KG1 (cell line): Measurements from ENCODE around the gene CCDC107.
"Not testable (repeated sequence)": the region's sequence is repeated elsewhere in the genome, so short reads cannot be mapped to it uniquely, and the experiment has no call there.

Experiments
- DNase-seq: peaks from one replicate; lab custom pipeline; 2025; lab: John Stamatoyannopoulos, UW

The CCDC107 gene

GRCh38 chr9:35637427-35637955 is 20.6 kb upstream of the CCDC107 start:
- not testable (repeated sequence) for DNase-seq

DNA sequence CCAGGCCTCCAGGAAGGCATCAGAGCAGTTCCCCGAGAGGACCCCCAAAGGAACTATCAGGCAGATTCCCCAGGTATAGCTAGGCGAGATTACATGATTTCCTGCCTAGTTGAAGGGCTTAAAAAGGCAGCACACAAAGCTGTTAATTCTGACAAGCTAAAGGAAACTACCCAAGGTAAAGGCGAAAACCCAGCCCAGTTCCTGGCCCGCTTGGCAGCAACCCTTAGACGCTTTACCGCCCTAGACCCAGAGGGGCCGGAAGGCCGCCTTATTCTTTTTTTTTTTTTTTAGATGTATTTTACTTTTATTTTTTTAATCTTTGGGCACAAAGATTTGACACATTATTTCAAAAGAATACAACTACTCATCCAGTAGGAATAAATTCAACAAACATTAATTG is 19.3 kb upstream of the CCDC107 start:
- not testable (repeated sequence) for DNase-seq

- not testable (repeated sequence) for DNase-seq
Measured at GRCh38 chr9:35639225-35639624, 18.9 kb upstream of the CCDC107 start.

DNA sequence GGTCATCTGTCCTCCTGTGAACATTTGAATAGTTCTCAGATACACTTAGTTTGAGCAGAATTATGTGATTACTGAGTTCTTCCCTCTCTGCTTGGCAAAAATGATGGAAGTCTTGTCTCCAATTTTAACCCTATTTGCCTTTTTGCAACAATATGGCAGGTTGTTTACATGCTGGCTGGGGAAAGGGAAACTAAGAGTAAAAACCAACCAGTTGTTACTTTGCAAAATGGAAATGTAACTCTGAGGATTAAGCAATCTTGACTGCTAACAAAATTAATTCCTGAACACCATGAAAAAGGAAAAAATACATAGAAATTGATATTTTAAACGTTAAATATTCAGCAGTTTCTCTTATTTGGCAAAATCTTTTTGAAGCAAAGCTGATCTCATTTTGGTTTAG is 18.5 kb upstream of the CCDC107 start:
- DNase-seq: no peak

GRCh38 chr9:35640431-35640830 is 17.7 kb upstream of the CCDC107 start:
- DNase-seq: not testable (repeated sequence)

DNA sequence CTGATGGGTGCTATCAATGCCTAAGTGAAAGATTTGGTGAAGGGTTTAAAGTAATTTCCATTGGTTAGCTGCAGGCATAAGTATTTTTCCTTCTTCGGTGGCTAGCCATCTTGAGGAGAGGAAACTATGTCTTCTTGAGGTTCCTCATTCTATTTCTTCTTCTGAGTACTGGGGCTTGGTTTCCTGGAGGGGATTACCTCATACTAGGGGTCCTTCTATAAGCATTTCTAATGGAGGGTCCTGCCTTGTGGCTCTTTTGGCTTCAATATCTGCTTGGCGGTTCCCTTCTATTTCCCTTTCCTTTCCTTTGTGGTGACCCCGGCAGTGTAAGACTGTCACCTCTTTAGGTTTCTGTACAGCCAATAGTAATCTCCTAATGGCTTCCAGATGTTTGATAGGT is 16.6 kb upstream of the CCDC107 start:
- DNase-seq: not testable (repeated sequence)

DNA sequence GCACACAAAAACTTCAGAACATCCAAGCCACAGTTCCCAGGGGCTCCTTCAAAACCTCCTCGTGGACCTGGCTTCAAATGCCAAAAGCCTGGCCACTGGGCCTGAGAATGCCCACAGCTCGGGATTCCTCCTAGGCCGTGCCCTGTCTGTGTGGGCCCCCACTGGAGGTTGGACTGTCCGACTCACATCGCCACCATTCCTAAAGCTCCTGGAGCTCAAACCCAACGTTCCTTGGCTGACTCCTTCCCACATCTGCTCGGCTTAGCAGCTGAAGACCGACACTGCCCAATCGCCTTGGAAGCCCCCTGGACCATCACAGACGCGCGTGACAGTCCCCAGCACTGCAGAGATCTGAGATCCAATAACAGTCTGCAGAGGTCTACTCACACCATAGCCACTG is 15.0 kb upstream of the CCDC107 start:
- no peak for DNase-seq

GRCh38 chr9:35645736-35646135 is 12.4 kb upstream of the CCDC107 start:
- DNase-seq: not testable (repeated sequence)

DNA sequence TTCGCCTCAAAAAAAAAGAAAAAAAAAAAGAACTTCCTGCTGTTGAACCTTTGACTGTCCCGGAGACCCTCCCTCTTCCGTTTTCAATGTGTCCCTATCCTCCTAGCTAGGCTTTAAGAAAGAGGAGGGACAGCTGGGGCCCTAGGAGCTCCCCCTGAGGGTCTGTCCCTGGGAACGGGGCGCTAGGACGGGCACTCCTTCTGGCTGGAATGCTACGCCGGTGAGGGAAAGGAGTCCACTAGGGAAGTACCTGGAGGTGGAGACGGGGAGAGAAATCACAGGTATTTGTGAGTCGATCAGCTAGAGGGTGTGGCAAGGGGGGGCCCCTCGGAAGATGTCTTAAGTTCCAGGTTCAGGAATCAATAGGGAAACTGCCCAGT is 11.9 kb upstream of the CCDC107 start:
- DNase-seq: peak; percentile 40

DNA sequence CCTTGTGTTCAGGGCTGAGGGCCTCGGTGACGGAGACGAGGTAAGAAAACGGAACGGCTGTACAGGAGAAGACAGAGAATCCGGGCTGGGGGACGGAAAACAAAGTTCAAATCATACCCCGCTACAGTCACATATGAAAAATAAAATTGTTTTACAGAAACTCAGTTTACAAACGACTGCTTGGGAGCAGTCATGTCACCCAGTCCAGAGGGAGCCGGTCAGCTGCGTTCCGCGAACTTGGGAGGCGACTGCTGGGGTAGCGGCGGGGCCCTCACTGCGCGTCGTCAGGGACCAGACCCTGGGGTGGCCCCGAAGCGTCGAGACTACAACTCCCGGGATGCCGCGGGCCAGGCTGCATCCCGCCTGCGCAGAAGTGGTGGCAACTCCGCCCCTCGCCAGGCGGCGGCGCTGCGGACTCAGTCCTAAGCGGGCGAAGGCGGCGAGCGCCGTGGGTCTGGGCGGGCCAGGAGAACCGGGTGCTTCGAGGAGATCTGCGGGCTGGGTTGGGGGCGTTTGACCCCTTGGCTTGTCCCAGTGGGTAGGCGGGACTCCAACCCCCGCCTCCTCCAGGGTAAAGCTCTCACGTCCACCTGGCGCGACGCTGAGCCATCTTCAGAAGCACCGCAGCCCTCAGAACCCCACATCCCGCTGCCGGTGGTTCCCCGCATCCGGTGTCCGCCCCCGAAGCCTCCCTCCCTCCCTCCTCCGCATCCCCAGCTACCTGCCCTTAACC is 11.4 kb upstream of the CCDC107 start:
- DNase-seq: peak; percentile 76

DNA sequence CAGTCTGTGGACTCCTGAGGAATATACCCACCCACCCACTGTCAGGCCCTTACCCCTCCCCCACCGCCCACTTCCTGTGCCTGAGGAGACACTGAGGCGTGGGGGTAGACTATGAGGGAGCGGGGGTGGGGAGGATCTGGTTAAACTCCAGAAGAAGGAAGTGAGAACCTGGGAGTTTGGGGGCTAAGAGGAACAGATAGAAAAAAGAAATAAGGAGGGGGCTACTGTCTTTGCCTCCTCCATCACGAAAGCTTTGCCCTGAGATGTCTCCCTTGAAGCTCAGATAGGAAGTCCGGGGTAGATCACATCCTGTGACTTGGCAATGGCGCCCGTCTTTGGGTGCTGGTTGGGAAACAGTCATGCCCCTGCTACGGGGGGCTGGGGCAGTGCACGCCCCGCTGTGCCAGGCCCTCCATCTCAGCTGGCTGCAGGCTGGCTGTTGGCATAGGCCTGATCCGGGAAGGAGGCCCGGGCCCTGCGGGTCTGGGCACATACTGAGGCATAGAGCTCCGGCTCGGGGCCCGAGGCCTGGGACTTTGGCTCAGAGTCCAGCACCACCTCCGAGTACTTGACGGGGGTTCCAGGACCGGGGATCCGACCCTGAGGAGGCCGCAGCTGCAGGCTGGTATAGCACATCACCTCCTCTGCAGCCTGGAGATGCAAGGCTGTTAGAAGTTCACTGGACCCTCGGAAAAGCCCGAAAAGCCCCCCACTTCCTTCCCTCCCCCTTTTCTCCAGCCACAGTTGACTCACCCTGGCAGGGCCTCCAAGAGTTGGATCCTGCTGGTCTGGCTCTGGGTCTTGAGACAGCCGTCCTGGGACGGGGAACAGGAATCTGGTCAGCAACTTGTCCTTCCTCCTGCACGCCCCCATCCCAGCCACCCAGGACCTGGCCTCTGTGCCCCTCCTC is 8.4 kb upstream of the CCDC107 start:
- no peak for DNase-seq

DNA sequence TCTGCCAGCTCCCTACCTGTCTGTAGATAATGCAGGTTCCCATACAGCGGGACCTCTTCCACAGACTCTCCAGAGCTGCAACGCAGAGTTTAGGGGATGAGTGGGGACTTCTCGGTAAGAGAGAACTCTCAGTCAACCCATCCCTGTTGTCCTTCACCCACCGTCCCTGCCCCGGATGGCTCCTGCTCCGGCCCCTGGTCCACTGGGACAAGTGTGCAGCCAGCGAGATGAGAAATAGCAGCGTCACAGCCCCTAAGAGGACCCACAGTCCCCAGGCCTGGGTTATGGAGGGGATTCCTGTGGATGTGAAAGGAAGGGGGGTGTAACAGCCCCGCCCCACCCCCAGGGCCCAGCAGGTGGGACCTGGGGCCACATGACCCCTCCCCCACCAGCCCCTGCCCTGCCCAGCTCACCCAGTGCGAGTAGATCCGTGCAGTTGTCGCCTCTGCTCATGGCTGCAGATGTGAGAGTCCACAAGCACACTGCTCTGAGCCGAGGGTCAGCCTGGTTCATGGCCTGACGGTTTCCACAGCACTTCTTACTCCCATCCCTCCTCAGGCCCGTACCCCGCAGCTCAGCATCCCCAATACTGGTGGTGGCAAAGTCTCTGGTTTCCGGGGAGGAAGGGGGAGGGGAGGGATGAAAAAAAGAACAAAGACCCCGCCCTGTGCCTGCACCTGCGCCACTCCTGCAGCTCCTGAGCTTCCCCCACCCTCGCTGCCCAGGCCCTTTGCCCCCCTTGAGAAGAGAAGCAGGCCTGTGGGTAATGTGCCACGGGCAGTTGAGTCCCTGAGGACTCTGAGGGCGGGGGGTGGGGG is 7.5 kb upstream of the CCDC107 start, which contains the start of gene SIT1:
Gene SIT1 (minus strand): TSS at position 591 of the 818 bp plus-strand sequence. CDS start 78 bp downstream, at position 513.
- DNase-seq: no peak

- DNase-seq: no peak
Measured at GRCh38 chr9:35651956-35652828, 5.9 kb upstream of the CCDC107 start.

- no peak for DNase-seq
Measured at GRCh38 chr9:35652829-35653209, 5.3 kb upstream of the CCDC107 start.

GRCh38 chr9:35653611-35654010 is 4.5 kb upstream of the CCDC107 start:
- no peak for DNase-seq

- no peak for DNase-seq
Measured at GRCh38 chr9:35656348-35656747, 1.7 kb upstream of the CCDC107 start.

GRCh38 chr9:35656831-35657545 is 1.1 kb upstream of the CCDC107 start:
- DNase-seq: no peak

GRCh38 chr9:35657546-35658136 is 451 bp upstream of the CCDC107 start, which contains the start of gene RMRP:
Gene RMRP, minus strand, starts transcription at chr9:35658019.
- peak; percentile 92 for DNase-seq

GRCh38 chr9:35658968-35659220 is 802 bp downstream of the CCDC107 start:
- DNase-seq: no peak

DNA sequence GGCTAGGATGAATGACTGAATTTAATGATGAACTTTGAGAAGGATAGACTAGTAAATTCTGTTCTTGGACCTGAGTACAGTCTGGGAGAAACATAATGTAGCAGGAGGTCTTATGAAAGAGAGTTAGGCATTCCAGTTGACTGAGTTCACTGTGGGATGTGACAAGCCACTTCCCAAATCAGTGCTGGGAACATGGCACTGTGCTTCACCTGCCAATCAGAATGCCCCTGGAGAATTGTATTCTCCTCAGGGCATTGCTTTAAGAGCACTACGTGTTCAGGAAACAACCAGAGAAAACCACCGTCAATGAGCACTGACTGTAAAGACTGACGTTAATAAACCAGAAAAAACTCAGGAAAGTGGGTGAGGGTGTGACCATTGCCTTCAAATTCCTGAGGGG is 1.2 kb downstream of the CCDC107 start:
- DNase-seq: no peak
